A549 (cell line): Measurements from ENCODE around the gene DLG1.

Source experiments
- MAX ChIP-seq: IDR thresholded peaks from 2 replicates; pipeline ENCODE4 v1.6.1; 2012
- MYC ChIP-seq: IDR thresholded peaks from 2 replicates; pipeline ENCODE4 v1.6.1; 2012; ENCODE audit warnings: mild to moderate bottlenecking, inconsistent platforms, low read length, improper control_type of control experiment, borderline replicate concordance
- RCOR1 ChIP-seq: fragments of 150-350 bp; IDR thresholded peaks from 2 replicates; pipeline ENCODE4 v1.6.1; 2014; ENCODE audit warnings: antibody characterized with exemption, low read length, low read depth
- TF ChIP-seq, protein P1 (sequence below): fragments of >200 bp; sonication (Bioruptor Twin); formaldehyde crosslinking; IDR thresholded peaks from 3 replicates; pipeline ENCODE4 v1.5.1; 2016

- TF ChIP-seq, protein P1, sequence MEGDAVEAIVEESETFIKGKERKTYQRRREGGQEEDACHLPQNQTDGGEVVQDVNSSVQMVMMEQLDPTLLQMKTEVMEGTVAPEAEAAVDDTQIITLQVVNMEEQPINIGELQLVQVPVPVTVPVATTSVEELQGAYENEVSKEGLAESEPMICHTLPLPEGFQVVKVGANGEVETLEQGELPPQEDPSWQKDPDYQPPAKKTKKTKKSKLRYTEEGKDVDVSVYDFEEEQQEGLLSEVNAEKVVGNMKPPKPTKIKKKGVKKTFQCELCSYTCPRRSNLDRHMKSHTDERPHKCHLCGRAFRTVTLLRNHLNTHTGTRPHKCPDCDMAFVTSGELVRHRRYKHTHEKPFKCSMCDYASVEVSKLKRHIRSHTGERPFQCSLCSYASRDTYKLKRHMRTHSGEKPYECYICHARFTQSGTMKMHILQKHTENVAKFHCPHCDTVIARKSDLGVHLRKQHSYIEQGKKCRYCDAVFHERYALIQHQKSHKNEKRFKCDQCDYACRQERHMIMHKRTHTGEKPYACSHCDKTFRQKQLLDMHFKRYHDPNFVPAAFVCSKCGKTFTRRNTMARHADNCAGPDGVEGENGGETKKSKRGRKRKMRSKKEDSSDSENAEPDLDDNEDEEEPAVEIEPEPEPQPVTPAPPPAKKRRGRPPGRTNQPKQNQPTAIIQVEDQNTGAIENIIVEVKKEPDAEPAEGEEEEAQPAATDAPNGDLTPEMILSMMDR, result no peak
- TF ChIP-seq MYC (no peak), MAX (no peak), RCOR1 (no peak)
Observed at GRCh38 chr3:197181741-197182140, 116.7 kb downstream of the DLG1 start.
